GM19043 (cell line): ENCODE measurements around the gene NME4.
"Not testable (repeated sequence)": the region's sequence is repeated elsewhere in the genome, so short reads cannot be mapped to it uniquely, and the experiment has no call there.

Experiments
- ATAC-seq: cut with Tn5 transposase; IDR thresholded peaks from one replicate; pipeline ENCODE4 v1.9.1; 2021; ENCODE audit warnings: low read depth; ENCODE audit not compliant: unreplicated experiment

Gene NME4

GRCh38 chr16:397135-397661 is at the start of gene NME4:
TSS of gene NME4 (plus strand) at chr16:397199. CDS start at chr16:397223, 24 bp downstream.
- no peak for ATAC-seq

DNA sequence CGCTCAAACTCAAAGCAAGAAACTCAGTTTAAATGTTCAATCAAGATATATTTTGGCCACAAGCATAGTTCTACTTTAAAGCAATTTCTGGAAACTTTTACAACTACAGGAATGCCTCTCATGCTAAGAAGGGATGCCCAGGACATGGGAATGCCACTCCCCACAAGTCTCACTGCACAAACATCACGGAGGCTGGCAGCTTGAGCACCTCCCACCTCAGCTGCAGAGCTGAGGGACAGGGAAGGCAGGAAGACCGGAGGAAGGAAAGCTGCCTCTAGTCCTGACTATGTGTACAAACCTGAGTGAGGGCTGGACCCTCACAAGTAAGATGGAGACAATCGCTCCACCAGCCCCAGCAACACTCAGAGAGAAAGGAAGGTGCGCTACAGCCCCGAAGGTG is 49.8 kb upstream of the NME4 start:
- ATAC-seq = no peak

DNA sequence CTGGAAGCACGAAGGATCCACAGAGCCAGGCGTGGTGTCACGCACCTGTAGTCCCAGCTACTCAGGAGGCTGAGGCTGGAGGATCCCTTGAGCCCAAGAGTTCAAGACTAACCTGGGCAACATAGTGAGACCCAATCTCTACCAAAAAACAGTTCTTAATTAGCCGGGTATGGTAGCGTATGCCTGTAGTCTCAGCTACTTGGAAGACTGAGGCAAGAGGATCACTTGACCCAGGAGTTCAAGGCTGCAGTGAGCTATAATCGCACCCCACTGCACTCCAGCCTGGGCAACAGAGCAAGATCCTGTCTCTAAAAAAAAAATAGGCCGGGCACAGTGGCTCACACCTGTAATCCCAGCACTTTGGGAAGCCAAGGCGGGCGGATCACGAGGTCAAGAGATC is 48.5 kb upstream of the NME4 start:
- not testable (repeated sequence) for ATAC-seq

DNA sequence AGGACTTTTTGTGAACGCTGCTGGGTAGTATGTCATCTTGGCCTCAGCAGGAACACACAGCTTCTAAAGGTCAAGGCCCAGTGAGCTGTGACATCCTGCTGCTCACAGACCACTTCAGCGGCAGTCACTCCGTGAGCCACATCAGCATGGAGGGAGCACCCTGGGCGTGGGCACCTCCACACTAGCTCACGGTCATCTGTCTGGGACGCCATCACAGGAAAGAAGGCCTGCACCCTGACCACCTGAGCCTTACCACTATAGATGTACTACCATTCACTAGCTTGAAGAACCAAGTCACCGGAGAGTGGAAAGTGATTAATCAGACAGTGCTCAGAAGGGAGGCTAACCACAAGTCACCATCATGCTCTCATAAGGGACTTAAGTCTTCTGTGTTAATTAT is 47.8 kb upstream of the NME4 start:
- peak; percentile 37 for ATAC-seq

DNA sequence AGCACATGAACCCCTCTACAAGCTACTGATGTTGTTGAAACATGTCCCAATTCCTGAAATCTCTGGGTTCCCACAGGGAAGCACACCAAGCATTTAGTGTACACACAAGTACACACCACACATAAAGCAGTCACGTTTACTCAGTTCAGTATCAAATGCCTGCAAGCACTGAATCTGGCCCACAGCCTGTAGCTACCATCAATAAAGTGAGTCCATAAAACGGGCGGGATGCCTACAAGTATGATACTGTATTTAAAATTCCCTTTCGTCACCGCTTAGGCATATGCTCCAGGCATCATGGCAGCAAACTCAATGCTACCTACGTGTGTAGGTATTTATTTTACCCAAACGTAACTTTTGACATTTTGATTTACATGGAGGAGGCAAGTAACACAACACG is 46.8 kb upstream of the NME4 start:
- ATAC-seq = no peak

GRCh38 chr16:351804-352520 is 45.0 kb upstream of the NME4 start:
- ATAC-seq = no peak

GRCh38 chr16:352547-353403 is 44.2 kb upstream of the NME4 start, which contains the start of gene AXIN1:
TSS of gene AXIN1 (minus strand) at chr16:352723. CDS start at chr16:347025, 5,698 bp downstream.
- peak; percentile 46 for ATAC-seq

DNA sequence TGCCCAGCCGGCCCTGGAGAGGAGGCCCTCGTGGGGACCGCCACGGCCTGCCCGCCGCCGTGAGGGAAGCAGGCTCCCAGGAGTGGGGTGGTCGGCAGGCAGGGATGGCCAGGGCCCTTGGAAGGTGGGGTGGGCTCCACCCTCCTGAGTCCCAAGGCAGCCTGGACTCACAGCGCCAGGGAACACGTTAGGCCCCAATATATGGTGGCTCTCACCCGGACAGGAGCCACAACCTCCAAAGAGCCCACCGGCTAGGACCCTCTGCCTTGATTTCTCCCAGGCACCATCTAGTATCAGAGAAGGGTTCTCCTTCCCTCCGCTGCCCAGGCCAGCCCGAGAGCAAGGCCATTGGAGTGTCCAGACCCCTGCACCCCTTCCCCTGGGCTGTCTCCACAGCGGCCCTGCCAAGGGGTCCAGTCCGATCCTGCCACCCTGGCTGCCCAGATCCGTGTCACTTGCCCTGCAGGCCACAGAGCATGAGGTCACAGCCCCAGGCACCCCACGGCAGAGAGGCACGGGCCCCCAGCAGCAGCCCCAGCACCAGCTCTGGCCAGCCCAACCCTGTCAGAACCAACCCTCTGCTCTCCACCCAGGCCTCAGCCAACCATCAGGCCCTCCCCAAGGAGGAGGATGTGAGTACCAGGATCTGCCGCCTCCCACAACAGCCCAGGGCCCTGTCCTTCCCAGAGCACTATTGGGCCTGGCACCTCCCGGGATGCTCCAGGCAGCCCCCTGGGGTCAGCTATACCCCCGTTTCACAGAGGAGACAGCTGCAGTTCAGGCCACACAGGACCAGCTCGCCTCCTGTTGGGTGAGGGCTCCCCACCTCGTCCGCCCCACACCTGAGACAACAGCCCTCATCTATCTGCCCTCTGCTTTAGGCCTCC is 43.4 kb upstream of the NME4 start:
- ATAC-seq = no peak

DNA sequence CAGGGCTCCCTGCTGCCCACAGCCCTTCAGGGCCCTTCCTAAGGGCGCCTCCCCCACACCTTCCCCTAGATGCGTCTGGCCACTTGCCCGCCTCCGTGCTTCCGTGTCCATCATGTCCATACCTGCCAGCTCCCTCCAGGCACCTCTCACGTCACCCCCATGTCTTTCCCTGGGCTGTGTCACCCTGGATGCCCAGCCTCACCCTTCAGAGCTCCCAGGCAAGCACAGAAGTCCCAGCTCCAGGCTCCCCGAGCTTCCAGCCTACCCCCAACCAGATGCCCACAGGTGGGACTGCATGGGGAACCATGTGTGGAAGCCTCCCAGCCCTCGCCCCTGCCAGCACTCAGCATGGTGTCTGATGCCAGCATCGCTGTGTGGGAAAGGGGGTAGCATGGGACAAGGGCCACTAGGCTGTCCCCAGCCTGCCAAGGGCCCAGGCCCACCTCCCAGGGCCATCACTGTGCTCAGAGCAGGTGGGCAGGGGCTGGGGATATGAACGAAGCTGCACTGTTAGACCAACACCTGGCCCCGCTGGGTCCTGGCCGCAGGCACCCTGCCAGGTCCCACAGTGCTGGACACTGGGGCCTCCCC is 42.6 kb upstream of the NME4 start:
- ATAC-seq = no peak

- no peak for ATAC-seq
These were observed 42.0 kb upstream of the NME4 start for GRCh38 chr16:354971-355461.

DNA sequence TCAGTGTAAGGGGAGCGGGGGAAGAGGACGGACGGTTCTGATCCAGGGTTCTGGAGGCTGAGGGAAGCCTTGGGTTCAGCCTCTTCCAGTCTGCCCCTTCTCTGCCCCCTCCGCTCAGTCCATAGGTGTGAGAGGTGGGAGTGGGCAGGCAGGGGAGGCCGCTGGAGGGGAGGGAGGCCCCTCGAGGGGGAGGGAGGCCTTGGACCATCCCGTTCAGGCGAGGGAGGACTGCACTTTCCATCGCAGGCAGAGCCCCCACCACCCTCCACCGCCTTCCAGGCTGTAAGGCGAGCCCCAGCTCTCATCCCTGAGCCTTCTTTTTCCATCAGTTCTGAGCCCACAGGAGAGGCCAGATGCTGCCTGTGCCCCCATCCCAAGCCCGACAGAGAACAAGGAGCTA is 40.3 kb upstream of the NME4 start:
- ATAC-seq = no peak

GRCh38 chr16:359067-359763 is 37.8 kb upstream of the NME4 start:
- ATAC-seq = no peak

DNA sequence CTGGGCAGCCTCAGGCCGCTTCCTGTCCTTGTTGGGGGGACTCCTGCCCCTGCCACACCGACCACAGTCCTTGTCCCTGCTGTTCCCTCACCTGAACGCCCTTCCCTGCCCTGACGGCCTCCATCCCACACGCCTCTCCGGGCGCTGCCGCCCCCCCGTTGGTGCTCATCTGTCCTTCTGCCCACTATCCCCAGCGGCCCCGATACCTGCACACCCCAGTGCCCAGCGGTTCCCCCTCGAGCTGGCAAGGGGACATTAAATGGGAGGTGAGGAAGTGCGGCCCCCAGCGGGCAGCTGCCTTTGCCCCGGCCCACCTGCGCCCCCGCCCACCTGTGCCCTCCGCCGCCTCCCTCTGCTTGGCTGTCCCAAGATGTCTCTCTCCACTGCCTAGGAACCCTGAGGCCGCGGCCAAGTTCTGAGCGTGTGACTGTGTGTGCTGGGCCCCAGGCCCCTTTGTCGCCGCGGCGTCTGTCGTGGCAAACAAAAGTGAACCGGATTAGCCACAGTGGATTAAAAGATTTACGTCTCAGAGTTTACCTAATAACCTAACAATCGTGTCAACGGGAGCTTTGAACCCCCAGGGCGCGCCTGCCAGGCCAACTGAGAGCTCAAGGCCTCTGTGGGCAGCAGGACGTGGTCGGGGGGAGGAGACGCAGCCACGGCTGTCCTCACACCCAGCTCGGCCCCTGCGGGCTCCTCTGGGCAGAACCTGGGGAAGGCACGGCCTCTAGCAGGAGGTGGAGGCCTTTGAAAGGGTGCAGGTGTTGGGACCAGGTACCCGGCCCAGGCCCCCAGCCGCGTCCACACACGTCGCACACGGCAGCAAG is 36.9 kb upstream of the NME4 start:
- ATAC-seq = no peak

DNA sequence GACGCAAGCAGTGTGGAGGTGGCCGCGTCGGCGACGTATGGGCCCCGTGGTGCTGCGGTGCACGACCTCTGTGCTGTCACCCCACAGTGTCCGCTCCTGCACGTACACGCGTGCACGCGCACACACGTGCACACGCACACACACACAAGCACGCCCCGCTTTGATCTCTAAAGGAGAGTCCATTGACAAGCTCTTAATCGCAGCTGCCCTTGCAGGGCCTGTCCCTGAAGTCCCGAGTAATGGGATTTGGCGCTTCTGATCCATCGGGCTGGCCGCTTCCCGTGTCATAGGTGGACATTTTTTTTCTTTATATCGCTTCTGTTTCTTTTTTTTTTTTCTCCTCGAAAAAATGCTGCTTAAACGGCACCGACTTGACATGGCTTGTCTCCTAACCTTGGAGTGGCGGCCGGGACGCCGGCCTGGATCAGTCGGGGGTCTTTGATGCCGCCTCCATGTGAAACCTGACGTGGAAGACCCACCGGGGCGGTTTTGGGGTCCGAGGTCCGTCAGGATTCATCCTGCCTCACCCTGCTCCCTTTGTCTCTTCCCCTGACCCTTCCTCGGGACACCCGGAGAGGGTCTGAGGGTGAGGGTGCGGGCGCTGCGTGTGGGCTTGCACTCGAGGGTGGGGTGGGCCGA is 36.2 kb upstream of the NME4 start:
- ATAC-seq = no peak

DNA sequence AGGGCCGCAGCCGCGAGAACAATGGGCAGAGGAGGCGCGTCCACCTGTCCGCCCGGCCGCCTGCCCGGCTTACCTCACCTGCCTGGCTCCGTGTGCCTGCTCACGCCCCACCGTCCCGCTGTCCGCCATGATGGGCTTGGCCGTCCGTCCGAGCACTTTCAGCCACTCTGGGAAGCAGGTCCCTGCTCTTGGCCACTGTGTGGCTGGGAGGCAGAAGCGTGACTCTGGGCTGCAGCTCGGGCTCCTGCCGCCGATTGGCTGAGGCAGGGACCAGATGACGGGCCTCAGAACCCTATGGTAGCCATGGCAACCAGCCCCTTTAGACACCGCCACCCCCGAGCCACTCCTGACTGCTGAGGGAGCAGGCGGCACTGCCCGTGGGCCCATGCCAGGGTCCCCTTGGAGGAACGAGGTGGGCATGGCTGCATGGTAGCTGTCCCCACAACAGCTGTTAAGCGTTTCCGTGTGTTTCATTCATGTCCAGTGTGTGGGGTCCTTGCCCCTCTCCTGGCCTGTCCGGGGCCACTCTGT is 35.6 kb upstream of the NME4 start:
- no peak for ATAC-seq

GRCh38 chr16:361872-362701 is 34.9 kb upstream of the NME4 start:
- ATAC-seq = no peak

DNA sequence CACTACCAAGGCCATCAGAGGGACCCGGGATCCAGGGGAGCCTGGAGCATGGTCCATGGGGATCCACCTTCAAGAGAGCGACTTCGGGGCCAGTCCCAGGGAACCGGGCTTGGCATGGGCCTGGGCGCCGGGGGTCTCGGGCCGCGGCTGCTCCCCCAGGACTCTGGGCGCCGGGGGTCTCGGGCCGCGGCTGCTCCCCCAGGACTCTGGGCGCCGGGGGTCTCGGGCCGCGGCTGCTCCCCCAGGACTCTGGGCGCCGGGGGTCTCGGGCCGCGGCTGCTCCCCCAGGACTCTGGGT is 34.3 kb upstream of the NME4 start:
- ATAC-seq = not testable (repeated sequence)
